ENCODE results near the gene MRTO4. TPM values are rescaled to one million over a fixed set of nuclear protein-coding genes. Genes with fewer than 3 reads are reported as not detected.
A peak's percentile ranks its signal among the peaks of the same experiment; 100 is the strongest.

Gene MRTO4
- total RNA-seq = 10 to 100 TPM in 3 of 4 donors, 1 to 10 TPM in 1; 4.1 to 34.6 (median 15.9) TPM

DNA sequence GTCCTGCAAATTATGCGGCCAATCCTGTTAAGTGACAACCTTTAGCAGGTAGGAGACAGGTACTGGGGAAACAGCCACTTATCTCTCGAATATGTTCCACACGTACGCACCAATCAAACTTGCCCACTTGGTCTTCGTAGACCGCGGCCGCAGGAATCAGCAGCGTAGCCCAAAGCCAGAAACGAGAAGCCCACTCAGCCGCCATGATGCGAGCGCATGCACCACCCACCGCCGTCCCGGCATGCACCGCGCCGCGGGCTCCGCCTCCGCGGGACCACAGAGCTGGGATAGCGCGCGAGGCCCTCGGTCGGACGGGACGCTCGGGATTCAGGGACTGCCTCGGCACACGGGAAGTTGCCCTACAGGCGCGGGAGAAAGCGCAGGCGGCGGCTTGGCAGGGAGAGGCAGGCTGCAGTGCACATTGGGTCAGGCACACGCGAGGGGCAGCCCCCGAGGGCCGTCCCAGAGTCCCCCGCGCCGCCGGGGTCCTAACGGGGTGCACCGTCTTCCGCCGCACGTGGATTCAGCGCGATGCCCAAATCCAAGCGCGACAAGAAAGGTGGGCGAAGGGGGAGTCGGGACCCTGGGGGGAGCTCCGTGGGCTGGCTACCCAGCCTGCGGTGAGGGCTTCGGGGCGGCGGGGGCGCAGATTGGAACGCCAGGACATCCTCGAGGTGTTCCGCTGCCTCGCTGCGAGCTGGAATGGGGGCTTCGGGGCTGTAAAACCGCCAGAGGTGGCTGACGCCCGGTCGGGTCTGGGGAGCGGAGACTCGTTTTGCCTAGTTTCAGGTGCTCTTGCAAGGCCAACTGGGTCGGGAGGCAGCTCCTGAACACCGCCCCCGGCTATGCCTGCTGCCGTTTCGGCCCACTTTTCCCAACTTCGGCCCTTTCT is at the start of gene MRTO4, which contains the start of gene EMC1:
Gene MRTO4, plus strand, starts transcription at position 501 of the 892 bp plus-strand sequence. Its CDS starts 31 bp downstream, at position 532.
Gene EMC1, minus strand, starts transcription at position 220 of the 892 bp plus-strand sequence. Its CDS starts 15 bp downstream, at position 205.
- TF ChIP-seq, protein P1, sequence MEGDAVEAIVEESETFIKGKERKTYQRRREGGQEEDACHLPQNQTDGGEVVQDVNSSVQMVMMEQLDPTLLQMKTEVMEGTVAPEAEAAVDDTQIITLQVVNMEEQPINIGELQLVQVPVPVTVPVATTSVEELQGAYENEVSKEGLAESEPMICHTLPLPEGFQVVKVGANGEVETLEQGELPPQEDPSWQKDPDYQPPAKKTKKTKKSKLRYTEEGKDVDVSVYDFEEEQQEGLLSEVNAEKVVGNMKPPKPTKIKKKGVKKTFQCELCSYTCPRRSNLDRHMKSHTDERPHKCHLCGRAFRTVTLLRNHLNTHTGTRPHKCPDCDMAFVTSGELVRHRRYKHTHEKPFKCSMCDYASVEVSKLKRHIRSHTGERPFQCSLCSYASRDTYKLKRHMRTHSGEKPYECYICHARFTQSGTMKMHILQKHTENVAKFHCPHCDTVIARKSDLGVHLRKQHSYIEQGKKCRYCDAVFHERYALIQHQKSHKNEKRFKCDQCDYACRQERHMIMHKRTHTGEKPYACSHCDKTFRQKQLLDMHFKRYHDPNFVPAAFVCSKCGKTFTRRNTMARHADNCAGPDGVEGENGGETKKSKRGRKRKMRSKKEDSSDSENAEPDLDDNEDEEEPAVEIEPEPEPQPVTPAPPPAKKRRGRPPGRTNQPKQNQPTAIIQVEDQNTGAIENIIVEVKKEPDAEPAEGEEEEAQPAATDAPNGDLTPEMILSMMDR (IDR thresholded peaks at IDR 0.05) = peak in 2 of 4 experiments; percentile 14 to 39
- peak in 1 of 2 donors; percentile 57 for TF ChIP-seq POLR2A (IDR thresholded peaks at IDR 0.05)
- Histone ChIP-seq H3K9me3 (no peaks in the 10 kb centered on the region), H3K27me3 (no peaks in the 10 kb centered on the region), H3K36me3 (no peaks in the 10 kb centered on the region), H3K4me3 (peak within 1 kb of the TSS; percentile 80 to 82), H3K4me1 (peaks cover 0 to 12% of the 10 kb centered on the region in 2 donors), H3K27ac (peak within 1 kb of the TSS; percentile 93 to 95)
- peak; percentile 70 to 88 for DNase-seq
- intact Hi-C loops (cut with DNase I; ENCODE audit: low total_unique reads) = no loop called here

DNA sequence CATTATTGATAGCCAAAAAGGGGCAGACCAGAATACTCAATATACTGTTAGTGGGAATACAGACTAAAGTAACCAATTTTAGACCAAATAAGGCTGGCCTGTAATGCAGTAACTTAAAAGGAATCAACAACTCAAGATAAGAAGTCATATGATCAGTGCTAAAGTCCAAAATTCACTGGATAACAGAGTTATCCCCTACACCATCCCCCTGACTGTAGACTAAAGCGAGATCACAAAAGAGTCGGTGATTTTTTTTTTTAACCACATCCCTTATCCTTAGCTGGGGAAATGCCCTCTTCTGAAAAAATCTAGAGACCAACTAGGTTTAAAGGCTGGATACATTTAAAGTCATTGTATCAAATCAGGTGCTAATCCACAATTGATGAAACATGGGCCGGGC is 49.2 kb upstream of the MRTO4 start:
- intact Hi-C loops (cut with DNase I; ENCODE audit: low total_unique reads) = no loop called here
- Histone ChIP-seq H3K27ac (peak overlapping the region in 1 of 2 donors; percentile 48), H3K36me3 (no peaks in the 10 kb centered on the region), H3K27me3 (no peaks in the 10 kb centered on the region), H3K9me3 (no peaks in the 10 kb centered on the region), H3K4me1 (peaks cover 6 to 8% of the 10 kb centered on the region in 2 donors), H3K4me3 (no peak overlapping the region)
- no peak for DNase-seq
- TF ChIP-seq POLR2A (IDR thresholded peaks at IDR 0.05) = no peak
- TF ChIP-seq, protein P1 (IDR thresholded peaks at IDR 0.05) = no peak

DNA sequence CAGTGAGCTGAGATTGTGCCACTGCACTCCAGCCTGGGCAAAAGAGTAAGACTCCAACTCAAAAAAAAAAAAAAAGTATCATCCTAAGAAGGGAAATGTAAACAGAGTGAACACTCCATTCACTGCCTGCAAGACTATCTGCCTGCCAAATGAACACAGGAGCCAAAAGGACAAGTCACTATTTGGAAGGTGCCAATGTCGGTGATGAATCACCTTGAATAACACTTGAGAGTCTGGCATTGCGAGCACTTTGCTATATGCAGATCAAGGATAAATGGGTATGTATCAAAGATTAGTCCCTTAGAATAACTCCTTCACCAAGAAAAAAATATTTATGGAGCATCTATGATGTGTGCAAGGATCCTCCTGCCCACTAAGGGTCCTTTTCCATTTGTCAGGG is 48.2 kb upstream of the MRTO4 start:
- H3K9me3 ChIP-seq = no peaks in the 10 kb centered on the region
- intact Hi-C loops (cut with DNase I; ENCODE audit: low total_unique reads) = no loop called here
- peak overlapping the region in 1 of 2 donors; percentile 48 for H3K27ac ChIP-seq
- TF ChIP-seq, protein P1 (IDR thresholded peaks at IDR 0.05) = no peak
- TF ChIP-seq POLR2A (IDR thresholded peaks at IDR 0.05) = no peak
- H3K4me1 ChIP-seq = peaks cover 6 to 9% of the 10 kb centered on the region in 2 donors
- H3K4me3 ChIP-seq = no peak overlapping the region
- no peaks in the 10 kb centered on the region for H3K27me3 ChIP-seq
- H3K36me3 ChIP-seq = no peaks in the 10 kb centered on the region
- no peak for DNase-seq

DNA sequence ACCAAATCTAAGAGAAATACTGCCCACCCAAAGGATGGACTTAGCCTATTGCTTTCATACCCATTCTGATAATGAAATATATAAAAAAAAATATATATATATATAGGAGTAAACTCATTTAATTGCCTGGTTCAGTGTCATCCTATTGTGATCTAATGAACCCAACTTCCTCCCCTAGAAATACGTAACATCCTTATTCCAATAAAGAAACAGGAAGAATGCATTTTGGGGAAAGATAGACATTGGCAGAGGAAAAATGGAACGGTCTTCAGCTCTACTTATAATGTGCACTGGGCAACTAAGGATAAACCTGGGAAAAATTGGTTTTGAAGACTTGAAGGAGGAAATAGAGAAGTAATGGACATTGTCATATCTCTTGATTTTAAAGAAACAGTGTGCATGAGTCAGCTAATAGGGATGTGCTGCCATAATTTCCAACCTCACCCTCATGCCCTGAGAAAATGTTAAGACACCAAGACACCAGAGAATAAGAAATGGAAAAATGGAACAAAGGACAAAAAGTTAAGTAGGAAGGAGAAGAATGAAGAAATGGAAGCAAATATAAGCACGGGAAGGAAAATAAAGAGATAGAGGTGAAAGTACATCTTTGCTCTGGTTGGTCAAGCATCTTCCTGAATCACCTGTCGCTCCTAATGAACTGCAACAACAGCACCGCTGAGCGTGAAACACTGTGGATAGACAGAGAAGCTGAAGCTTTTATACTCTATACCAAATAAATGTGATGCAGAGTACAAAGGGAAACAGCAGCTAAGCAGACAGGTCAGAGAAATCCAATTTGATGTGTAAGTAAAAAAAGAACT is 46.9 kb upstream of the MRTO4 start:
- no peak for DNase-seq
- H3K4me1 ChIP-seq = peaks cover 6 to 15% of the 10 kb centered on the region in 2 donors
- H3K4me3 ChIP-seq = no peak overlapping the region
- no peaks in the 10 kb centered on the region for H3K36me3 ChIP-seq
- intact Hi-C loops (cut with DNase I; ENCODE audit: low total_unique reads) = no loop called here
- H3K27ac ChIP-seq = no peak overlapping the region
- H3K27me3 ChIP-seq = no peaks in the 10 kb centered on the region
- no peaks in the 10 kb centered on the region for H3K9me3 ChIP-seq
- TF ChIP-seq, protein P1 (IDR thresholded peaks at IDR 0.05) = no peak
- TF ChIP-seq POLR2A (IDR thresholded peaks at IDR 0.05) = no peak

Measured in uterus (tissue), 4 donors.